ENCODE measurements around the gene MAMDC2.
"Not testable (repeated sequence)": the region's sequence is repeated elsewhere in the genome, so short reads cannot be mapped to it uniquely, and the experiment has no call there.

Gene MAMDC2

GRCh38 chr9:70217029-70217428, 173.4 kb downstream of the MAMDC2 start:
- no peak for DNase-seq

GRCh38 chr9:70218767-70219166, 175.1 kb downstream of the MAMDC2 start:
- peak; percentile 89 for DNase-seq

- DNase-seq, result no peak
Measured at GRCh38 chr9:70220216-70220615, 176.6 kb downstream of the MAMDC2 start.

- DNase-seq, result peak; percentile 10
Measured at GRCh38 chr9:70222354-70222753, 178.7 kb downstream of the MAMDC2 start.

GRCh38 chr9:70228118-70228517, 184.5 kb downstream of the MAMDC2 start:
- no peak for DNase-seq

GRCh38 chr9:70228611-70229010, 185.0 kb downstream of the MAMDC2 start:
- no peak for DNase-seq

GRCh38 chr9:70229026-70229425, 185.4 kb downstream of the MAMDC2 start:
- DNase-seq, result no peak

- DNase-seq, result peak; percentile 50
Measured at GRCh38 chr9:70229579-70229978, 185.9 kb downstream of the MAMDC2 start.

- DNase-seq, result no peak
Measured at GRCh38 chr9:70232476-70232875, 188.8 kb downstream of the MAMDC2 start.

GRCh38 chr9:70234208-70234607, 190.6 kb downstream of the MAMDC2 start:
- DNase-seq, result not testable (repeated sequence)

GRCh38 chr9:70245952-70246351, 202.3 kb downstream of the MAMDC2 start:
- DNase-seq, result not testable (repeated sequence)

- DNase-seq, result no peak
Measured at GRCh38 chr9:70250221-70250620, 206.6 kb downstream of the MAMDC2 start.

- peak; percentile 62 for DNase-seq
Measured at GRCh38 chr9:70255486-70255885, 211.8 kb downstream of the MAMDC2 start.

GRCh38 chr9:70256123-70256551, 212.5 kb downstream of the MAMDC2 start:
- peak; percentile 78 for DNase-seq

GRCh38 chr9:70257502-70257901, 213.9 kb downstream of the MAMDC2 start:
- DNase-seq, result no peak

GRCh38 chr9:70257991-70258691, 214.5 kb downstream of the MAMDC2 start:
- DNase-seq, result peak; percentile 56

- peak; percentile 91 for DNase-seq
Measured at GRCh38 chr9:70258692-70259511, 215.3 kb downstream of the MAMDC2 start, which contains the start of gene SMC5. TSS of gene SMC5 (plus strand) at chr9:70258978. CDS start at chr9:70259079, 101 bp downstream.

- no peak for DNase-seq
Measured at GRCh38 chr9:70259512-70259802, 215.8 kb downstream of the MAMDC2 start.

- DNase-seq, result no peak
Measured at GRCh38 chr9:70260007-70260443, 216.4 kb downstream of the MAMDC2 start.

- no peak for DNase-seq
Measured at GRCh38 chr9:70260606-70261005, 217.0 kb downstream of the MAMDC2 start.

- no peak for DNase-seq
Measured at GRCh38 chr9:70261131-70261870, 217.7 kb downstream of the MAMDC2 start.

- DNase-seq, result no peak
Measured at GRCh38 chr9:70262366-70262765, 218.7 kb downstream of the MAMDC2 start.

- DNase-seq, result no peak
Measured at GRCh38 chr9:70262948-70263347, 219.3 kb downstream of the MAMDC2 start.

Data from HCEC 1CT (cell line).